ENCODE results near the gene JHY.

The JHY gene

GRCh38 chr11:122874991-122875390 lies 7.6 kb upstream of the JHY start:
- no peak for TF ChIP-seq CTCF (IDR thresholded peaks at IDR 0.05; ENCODE audit: insufficient read depth, low read length, poor library complexity, severe bottlenecking)
- Histone ChIP-seq H3K36me3 (ENCODE audit: control insufficient read depth, insufficient read depth, low read length) (no peaks in the 10 kb centered on the region), H3K27me3 (replicated peaks; ENCODE audit: control insufficient read depth, insufficient read depth, low read length) (no peaks in the 10 kb centered on the region), H3K4me3 (replicated peaks; ENCODE audit: low read depth, low read length) (no peak overlapping the region)
- peak; percentile 55 for DNase-seq (ENCODE audit: extremely low read depth, insufficient read length)

- TF ChIP-seq CTCF (IDR thresholded peaks at IDR 0.05; ENCODE audit: insufficient read depth, low read length, poor library complexity, severe bottlenecking) = no peak
- no peak overlapping the region for H3K4me3 ChIP-seq (replicated peaks; ENCODE audit: low read depth, low read length)
- H3K36me3 ChIP-seq (ENCODE audit: control insufficient read depth, insufficient read depth, low read length) = no peaks in the 10 kb centered on the region
- no peak for DNase-seq (ENCODE audit: extremely low read depth, insufficient read length)
- no peaks in the 10 kb centered on the region for H3K27me3 ChIP-seq (replicated peaks; ENCODE audit: control insufficient read depth, insufficient read depth, low read length)
Observed at GRCh38 chr11:122877732-122878131, 4.8 kb upstream of the JHY start.

GRCh38 chr11:122879785-122880184 lies 2.8 kb upstream of the JHY start:
- no peak for TF ChIP-seq CTCF (IDR thresholded peaks at IDR 0.05; ENCODE audit: insufficient read depth, low read length, poor library complexity, severe bottlenecking)
- no peak overlapping the region for H3K4me3 ChIP-seq (replicated peaks; ENCODE audit: low read depth, low read length)
- DNase-seq (ENCODE audit: extremely low read depth, insufficient read length) = no peak
- no peaks in the 10 kb centered on the region for H3K27me3 ChIP-seq (replicated peaks; ENCODE audit: control insufficient read depth, insufficient read depth, low read length)
- H3K36me3 ChIP-seq (ENCODE audit: control insufficient read depth, insufficient read depth, low read length) = no peaks in the 10 kb centered on the region

- no peaks in the 10 kb centered on the region for H3K36me3 ChIP-seq (ENCODE audit: control insufficient read depth, insufficient read depth, low read length)
- H3K4me3 ChIP-seq (replicated peaks; ENCODE audit: low read depth, low read length) = peak overlapping the region; percentile 70
- peak; percentile 74 for DNase-seq (ENCODE audit: extremely low read depth, insufficient read length)
- no peak for TF ChIP-seq CTCF (IDR thresholded peaks at IDR 0.05; ENCODE audit: insufficient read depth, low read length, poor library complexity, severe bottlenecking)
- no peaks in the 10 kb centered on the region for H3K27me3 ChIP-seq (replicated peaks; ENCODE audit: control insufficient read depth, insufficient read depth, low read length)
Observed at GRCh38 chr11:122882857-122883645, 492 bp downstream of the JHY start.

GRCh38 chr11:122883646-122883979 lies 1.1 kb downstream of the JHY start:
- H3K36me3 ChIP-seq (ENCODE audit: control insufficient read depth, insufficient read depth, low read length) = no peaks in the 10 kb centered on the region
- no peak for TF ChIP-seq CTCF (IDR thresholded peaks at IDR 0.05; ENCODE audit: insufficient read depth, low read length, poor library complexity, severe bottlenecking)
- H3K27me3 ChIP-seq (replicated peaks; ENCODE audit: control insufficient read depth, insufficient read depth, low read length) = no peaks in the 10 kb centered on the region
- peak overlapping the region; percentile 70; the same call in 1 of the 2 replicates for H3K4me3 ChIP-seq (replicated peaks; ENCODE audit: low read depth, low read length)
- DNase-seq (ENCODE audit: extremely low read depth, insufficient read length) = no peak

Measured in GM06990 (cell line).